H9 (cell line): ENCODE results near the gene CADPS2. TPM values are rescaled to one million over a fixed set of nuclear protein-coding genes. Genes with fewer than 3 reads are reported as not detected.

Experiments
- DNase-seq: peaks from one replicate; pipeline ENCODE4 v3.0.0-alpha.2; 2017
- H2AFZ ChIP-seq: one replicate; pipeline ENCODE4 v1.6.1; 2013; ENCODE audit warnings: mild to moderate bottlenecking, low read length, control low read depth, moderate library complexity
- H2AK5ac ChIP-seq: 2 replicates; pipeline ENCODE4 v1.6.1; 2013; ENCODE audit warnings: low read length, control low read depth, mixed read lengths; ENCODE audit not compliant: insufficient read length
- H2BK120ac ChIP-seq: one replicate; pipeline ENCODE4 v1.6.1; 2013; ENCODE audit warnings: low read depth, mild to moderate bottlenecking, low read length, control low read depth, inconsistent platforms; ENCODE audit not compliant: poor library complexity, severe bottlenecking
- H2BK12ac ChIP-seq: 2 replicates; pipeline ENCODE4 v1.6.1; 2013; ENCODE audit warnings: low read length, control low read depth, mixed read lengths, low read depth; ENCODE audit not compliant: insufficient read length
- H2BK15ac ChIP-seq: 2 replicates; pipeline ENCODE4 v1.6.1; 2013; ENCODE audit warnings: low read depth, low read length, control low read depth
- H2BK20ac ChIP-seq: one replicate; pipeline ENCODE4 v1.6.1; 2013; ENCODE audit warnings: low read depth, mild to moderate bottlenecking, low read length, control low read depth, inconsistent platforms; ENCODE audit not compliant: poor library complexity, severe bottlenecking
- H2BK5ac ChIP-seq: 2 replicates; pipeline ENCODE4 v1.6.1; 2013; ENCODE audit warnings: low read length, control low read depth, mixed read lengths; ENCODE audit not compliant: insufficient read length
- H3K14ac ChIP-seq: 2 replicates; pipeline ENCODE4 v1.6.1; 2013; ENCODE audit warnings: low read length, control low read depth; ENCODE audit not compliant: insufficient read depth
- H3K18ac ChIP-seq: 2 replicates; pipeline ENCODE4 v1.6.1; 2013; ENCODE audit warnings: low read depth, mild to moderate bottlenecking, mixed read lengths, low read length, control low read depth; ENCODE audit not compliant: insufficient read length
- H3K23ac ChIP-seq: 2 replicates; pipeline ENCODE4 v1.6.1; 2013; ENCODE audit warnings: low read length, control low read depth, mixed read lengths, low read depth; ENCODE audit not compliant: insufficient read length
- H3K23me2 ChIP-seq: 2 replicates; pipeline ENCODE4 v1.6.1; 2013; ENCODE audit warnings: low read depth, mild to moderate bottlenecking, mixed read lengths, low read length, control low read depth; ENCODE audit not compliant: insufficient read length, poor library complexity, severe bottlenecking
- H3K27ac ChIP-seq: 2 replicates; pipeline ENCODE4 v1.5.1; 2013; ENCODE audit warnings: low read length, control low read depth, mixed read lengths, low read depth; ENCODE audit not compliant: insufficient read length
- H3K27me3 ChIP-seq: 2 replicates; pipeline ENCODE4 v1.6.1; 2013; ENCODE audit warnings: low read length, control low read depth, inconsistent platforms; ENCODE audit not compliant: insufficient read depth
- H3K4ac ChIP-seq: 2 replicates; pipeline ENCODE4 v1.6.1; 2013; ENCODE audit warnings: low read depth, mild to moderate bottlenecking, control low read depth, inconsistent platforms, low read length, moderate library complexity
- H3K4me1 ChIP-seq: 2 replicates; pipeline ENCODE4 v1.6.1; 2013; ENCODE audit warnings: low read length, control low read depth, inconsistent platforms; ENCODE audit not compliant: insufficient read depth
- H3K4me2 ChIP-seq: 2 replicates; pipeline ENCODE4 v1.6.1; 2013; ENCODE audit warnings: low read length, control low read depth, mixed read lengths; ENCODE audit not compliant: insufficient read length, insufficient read depth
- H3K56ac ChIP-seq: 2 replicates; pipeline ENCODE4 v1.6.1; 2013; ENCODE audit warnings: low read depth, mild to moderate bottlenecking, mixed read lengths, low read length, control low read depth; ENCODE audit not compliant: insufficient read length
- H3K79me1 ChIP-seq: 2 replicates; pipeline ENCODE4 v1.6.1; 2013; ENCODE audit warnings: low read depth, mild to moderate bottlenecking, moderate library complexity, low read length, control low read depth, inconsistent platforms; ENCODE audit not compliant: insufficient read depth, poor library complexity, severe bottlenecking
- H3K79me2 ChIP-seq: 2 replicates; pipeline ENCODE4 v1.6.1; 2013; ENCODE audit warnings: low read length, control low read depth, inconsistent platforms; ENCODE audit not compliant: insufficient read depth
- H3K9ac ChIP-seq: 2 replicates; pipeline ENCODE4 v1.6.1; 2013; ENCODE audit warnings: low read length, control low read depth, mixed read lengths; ENCODE audit not compliant: insufficient read length; ENCODE audit errors: extremely low read depth
- H3K9me3 ChIP-seq: one replicate; pipeline ENCODE4 v1.6.1; 2013; ENCODE audit warnings: low read depth, low read length, inconsistent platforms; ENCODE audit not compliant: control insufficient read depth
- H3T11ph ChIP-seq: one replicate; pipeline ENCODE4 v1.6.1; 2013; ENCODE audit warnings: mild to moderate bottlenecking, low read length, control low read depth, inconsistent platforms
- H4K20me1 ChIP-seq: one replicate; pipeline ENCODE4 v1.6.1; 2013; ENCODE audit not compliant: control insufficient read depth, insufficient read length, insufficient read depth
- H4K5ac ChIP-seq: 2 replicates; pipeline ENCODE4 v1.6.1; 2013; ENCODE audit warnings: low read depth, mild to moderate bottlenecking, mixed read lengths, low read length, control low read depth; ENCODE audit not compliant: insufficient read length
- H4K8ac ChIP-seq: replicated peaks from 2 replicates; pipeline ENCODE4 v1.6.1; 2013; ENCODE audit warnings: low read length, control low read depth, mixed read lengths, low read depth; ENCODE audit not compliant: insufficient read length
- H4K91ac ChIP-seq: 2 replicates; pipeline ENCODE4 v1.6.1; 2013; ENCODE audit warnings: low read depth, mild to moderate bottlenecking, moderate library complexity, mixed read lengths, low read length, control low read depth; ENCODE audit not compliant: insufficient read length
- H3K27ac Mint-ChIP-seq, 3 experiments: 2 replicates in 2 of 3; 3 replicates in 1 of 3; pipeline ENCODE4 v1.8.0; 2020 to 2021; ENCODE audit warnings: mixed read lengths in 3 of 3, mild to moderate bottlenecking in 1 of 3, moderate library complexity in 1 of 3
- H3K27me3 Mint-ChIP-seq: 2 replicates; pipeline ENCODE4 v1.8.0; 2021; ENCODE audit warnings: low read depth, mild to moderate bottlenecking, moderate library complexity, mixed read lengths
- H3K36me3 Mint-ChIP-seq, 3 experiments: 2 replicates in 2 of 3; 3 replicates in 1 of 3; pipeline ENCODE4 v1.8.0; 2020 to 2021; ENCODE audit warnings: low read depth in 3 of 3, mixed read lengths in 3 of 3; ENCODE audit not compliant: insufficient read depth in 1 of 3
- H3K4me1 Mint-ChIP-seq, 2 experiments: 2 replicates each; pipeline ENCODE4 v1.8.0; 2020; ENCODE audit warnings: mixed read lengths in 2 of 2
- H3K4me3 Mint-ChIP-seq, 2 experiments: 2 replicates in 1 of 2; 3 replicates in 1 of 2; pipeline ENCODE4 v1.8.0; 2020 to 2021; ENCODE audit warnings: mild to moderate bottlenecking in 2 of 2, mixed read lengths in 2 of 2, moderate library complexity in 1 of 2
- H3K9me3 Mint-ChIP-seq, 2 experiments: 2 replicates in 1 of 2; 3 replicates in 1 of 2; pipeline ENCODE4 v1.8.0; 2020; ENCODE audit warnings: mild to moderate bottlenecking in 2 of 2, mixed read lengths in 2 of 2, moderate library complexity in 1 of 2
- CTCF ChIP-seq: fragments of 200-600 bp; sonication (generic); conservative IDR thresholded peaks from 3 replicates; pipeline ENCODE4 v1.8.0; 2021; ENCODE audit warnings: antibody characterized with exemption, mild to moderate bottlenecking
- WGBS: extraction: QIAGEN DNeasy Blood & Tissue Kit; methylation state at CpG from one replicate; pipeline ENCODE4 v1.1.7; 2013; ENCODE audit warnings: missing lambda C conversion rate, low lambda C conversion rate, mixed read lengths; ENCODE audit not compliant: insufficient read length; ENCODE audit errors: extremely low coverage; 5-methylcytosine and 5-hydroxymethylcytosine counted together
- total RNA-seq: library from RNA; stranded (reverse); gene quantifications from 2 replicates; pipeline ENCODE4 v1.2.1, GENCODE V29; 2021

The CADPS2 gene
- total RNA-seq, 1 experiment from 2014 or later = 7.1 TPM

- Histone ChIP-seq H3K9ac (no peak overlapping the region), H3K9me3 (no peaks in the 10 kb centered on the region), H3K79me1 (no peaks in the 10 kb centered on the region), H2BK5ac (no peak overlapping the region), H3K56ac (no peak overlapping the region), H4K91ac (no peak overlapping the region), H3K18ac (no peak overlapping the region), H4K20me1 (no peaks in the 10 kb centered on the region), H4K5ac (no peak overlapping the region), H4K8ac (no peak overlapping the region), H2AK5ac (no peak overlapping the region), H3K4me2 (no peak overlapping the region), H2BK12ac (no peak overlapping the region), H3K27me3 (no peaks in the 10 kb centered on the region), H3T11ph (no peak overlapping the region), H2BK120ac (no peak overlapping the region), H3K27ac (no peak overlapping the region), H3K4me1 (no peaks in the 10 kb centered on the region; the same call in 1 of the 2 replicates), H3K79me2 (no peaks in the 10 kb centered on the region), H2BK15ac (no peak overlapping the region), H3K14ac (no peak overlapping the region), H3K23ac (no peak overlapping the region), H3K4ac (no peak overlapping the region), H2AFZ (no peak overlapping the region), H3K23me2 (no peaks in the 10 kb centered on the region), H2BK20ac (no peak overlapping the region)
- no peak for DNase-seq
- Mint-ChIP-seq H3K4me1 (peaks cover 27 to 28% of the 10 kb centered on the region in 2 experiments), H3K27ac (no peak overlapping the region; a peak in 2 of 7 replicates), H3K9me3 (no peaks in the 10 kb centered on the region), H3K27me3 (no peaks in the 10 kb centered on the region), H3K36me3 (peaks cover 0 to 1% (median 0%) of the 10 kb centered on the region in 3 experiments; a peak in 1 of 7 replicates), H3K4me3 (no peak overlapping the region)
- WGBS = no CpG with 5 or more reads among the region's 3 CpGs
- no peak for TF ChIP-seq CTCF
Observed at GRCh38 chr7:122352454-122352853, 533.8 kb downstream of the CADPS2 start.
